ENCODE results near the gene MICU2. TPM values are rescaled to one million over a fixed set of nuclear protein-coding genes. Genes with fewer than 3 reads are reported as not detected.

MICU2 gene
- total and polyA plus RNA-seq, 2 experiments from 2014 or later = 51.0 to 122 TPM

- ATAC-seq (no peak), DNase-seq (ENCODE audit: low spot score) (no peak)
- Histone ChIP-seq H3F3A (replicated peaks; ENCODE audit: low read depth) (no peaks in the 10 kb centered on the region), H3K9me2 (ENCODE audit: insufficient read depth) (no peaks in the 10 kb centered on the region), H3K36me3 (ENCODE audit: insufficient read depth) (no peaks in the 10 kb centered on the region), H3K4me3 (no peak overlapping the region), H2AFZ (no peak overlapping the region), H3K4me1 (ENCODE audit: insufficient read depth) (no peaks in the 10 kb centered on the region), H3K27me3 (ENCODE audit: insufficient read depth) (no peaks in the 10 kb centered on the region), H3K79me2 (replicated peaks; ENCODE audit: insufficient read depth) (no peaks in the 10 kb centered on the region), H3K27ac (ENCODE audit: low read depth) (no peak overlapping the region), H4K20me1 (replicated peaks; ENCODE audit: insufficient read depth) (0 out of 2 replicates have a peak, but pooled peaks cover 2% of the 10 kb centered on the region), H3K4me2 (no peak overlapping the region)
- Mint-ChIP-seq H3K9me3 (no peaks in the 10 kb centered on the region), H3K27me3 (ENCODE audit: insufficient read depth, low read depth, poor library complexity) (no peaks in the 10 kb centered on the region), H3K4me1 (no peaks in the 10 kb centered on the region), H3K4me3 (no peak overlapping the region), H3K27ac (no peak overlapping the region), H3K36me3 (ENCODE audit: low read depth) (peaks cover 3% of the 10 kb centered on the region; the same call in 1 of the 3 replicates)
- TF ChIP-seq ZNF462 (CRISPR knock-in tag; IDR thresholded peaks at IDR 0.05) (no peak), NANOG (IDR thresholded peaks at IDR 0.05; ENCODE audit: borderline replicate concordance) (no peak), JUNB (IDR thresholded peaks at IDR 0.05; ENCODE audit: unreplicated experiment) (no peak), REST (IDR thresholded peaks at IDR 0.05; ENCODE audit: unreplicated experiment) (no peak), ZNF331 (CRISPR knock-in tag; IDR thresholded peaks at IDR 0.05; ENCODE audit: low read depth) (no peak), EZH2phosphoT487 (IDR thresholded peaks at IDR 0.05; ENCODE audit: unreplicated experiment) (no peak), EZH2 (IDR thresholded peaks at IDR 0.05; ENCODE audit: low read depth, unreplicated experiment) (no peak), ZNF114 (CRISPR knock-in tag; IDR thresholded peaks at IDR 0.05) (no peak), STAT1 (IDR thresholded peaks at IDR 0.05; ENCODE audit: unreplicated experiment) (no peak), ETS1 (IDR thresholded peaks at IDR 0.05) (no peak)
Observed at GRCh38 chr13:21530656-21531055, 73.3 kb downstream of the MICU2 start.

All from GM23338 (cell line).